ENCODE measurements around the gene CCT7. TPM values are rescaled to one million over a fixed set of nuclear protein-coding genes. Genes with fewer than 3 reads are reported as not detected.

CCT7 gene
- total RNA-seq, 1 donor from 2014 or later: 648 TPM

GRCh38 chr2:73252238-73253027, 18.3 kb downstream of the CCT7 start:
- no peak for DNase-seq (ENCODE audit: low spot score)
- Mint-ChIP-seq H3K27me3 (ENCODE audit: insufficient read depth) (no peaks in the 10 kb centered on the region), H3K4me3 (no peak overlapping the region), H3K27ac (no peak overlapping the region), H3K9me3 (no peaks in the 10 kb centered on the region), H3K36me3 (ENCODE audit: low read depth) (peaks cover 36% of the 10 kb centered on the region), H3K4me1 (ENCODE audit: low read depth) (no peaks in the 10 kb centered on the region)
- intact Hi-C loops (cut with micrococcal nuclease): no loop called here

GRCh38 chr2:73253400-73253799, 19.3 kb downstream of the CCT7 start:
- no peak for DNase-seq (ENCODE audit: low spot score)
- Mint-ChIP-seq H3K4me3 (no peak overlapping the region), H3K36me3 (ENCODE audit: low read depth) (peaks cover 34% of the 10 kb centered on the region), H3K9me3 (no peaks in the 10 kb centered on the region), H3K27me3 (ENCODE audit: insufficient read depth) (no peaks in the 10 kb centered on the region), H3K27ac (no peak overlapping the region), H3K4me1 (ENCODE audit: low read depth) (no peaks in the 10 kb centered on the region)
- intact Hi-C loops (cut with micrococcal nuclease): no loop called here

GRCh38 chr2:73253901-73254300, 19.8 kb downstream of the CCT7 start:
- Mint-ChIP-seq H3K4me1 (ENCODE audit: low read depth) (no peaks in the 10 kb centered on the region), H3K27me3 (ENCODE audit: insufficient read depth) (no peaks in the 10 kb centered on the region), H3K36me3 (ENCODE audit: low read depth) (peaks cover 29% of the 10 kb centered on the region), H3K4me3 (no peak overlapping the region), H3K27ac (no peak overlapping the region), H3K9me3 (no peaks in the 10 kb centered on the region)
- no peak for DNase-seq (ENCODE audit: low spot score)
- intact Hi-C loops (cut with micrococcal nuclease): no loop called here

- Mint-ChIP-seq H3K27ac (no peak overlapping the region), H3K36me3 (ENCODE audit: low read depth) (peaks cover 24% of the 10 kb centered on the region), H3K27me3 (ENCODE audit: insufficient read depth) (no peaks in the 10 kb centered on the region), H3K9me3 (no peaks in the 10 kb centered on the region), H3K4me3 (no peak overlapping the region), H3K4me1 (ENCODE audit: low read depth) (no peaks in the 10 kb centered on the region)
- intact Hi-C loops (cut with micrococcal nuclease): no loop called here
- no peak for DNase-seq (ENCODE audit: low spot score)
Observed at GRCh38 chr2:73254343-73255006, 20.4 kb downstream of the CCT7 start.

GRCh38 chr2:73255007-73255644, 21.0 kb downstream of the CCT7 start:
- Mint-ChIP-seq H3K9me3 (no peaks in the 10 kb centered on the region), H3K27me3 (ENCODE audit: insufficient read depth) (no peaks in the 10 kb centered on the region), H3K4me3 (no peak overlapping the region), H3K36me3 (ENCODE audit: low read depth) (peaks cover 18% of the 10 kb centered on the region), H3K4me1 (ENCODE audit: low read depth) (no peaks in the 10 kb centered on the region), H3K27ac (no peak overlapping the region)
- intact Hi-C loops (cut with micrococcal nuclease): no loop called here
- no peak for DNase-seq (ENCODE audit: low spot score)

- DNase-seq (ENCODE audit: low spot score): no peak
- no peaks in the 10 kb centered on the region for H3K9me3 Mint-ChIP-seq
- no peaks in the 10 kb centered on the region for H3K4me1 Mint-ChIP-seq (ENCODE audit: low read depth)
- H3K36me3 Mint-ChIP-seq (ENCODE audit: low read depth): peaks cover 9% of the 10 kb centered on the region
- H3K27ac Mint-ChIP-seq: no peak overlapping the region
- intact Hi-C loops (cut with micrococcal nuclease): no loop called here
- H3K4me3 Mint-ChIP-seq: no peak overlapping the region
- H3K27me3 Mint-ChIP-seq (ENCODE audit: insufficient read depth): no peaks in the 10 kb centered on the region
Observed at GRCh38 chr2:73255907-73256617, 22.0 kb downstream of the CCT7 start.

GRCh38 chr2:73256618-73256922, 22.5 kb downstream of the CCT7 start:
- H3K9me3 Mint-ChIP-seq: no peaks in the 10 kb centered on the region
- H3K27me3 Mint-ChIP-seq (ENCODE audit: insufficient read depth): no peaks in the 10 kb centered on the region
- H3K36me3 Mint-ChIP-seq (ENCODE audit: low read depth): peaks cover 10% of the 10 kb centered on the region
- DNase-seq (ENCODE audit: low spot score): no peak
- no peaks in the 10 kb centered on the region for H3K4me1 Mint-ChIP-seq (ENCODE audit: low read depth)
- intact Hi-C loops (cut with micrococcal nuclease): no loop called here
- H3K4me3 Mint-ChIP-seq: no peak overlapping the region
- no peak overlapping the region for H3K27ac Mint-ChIP-seq

- Mint-ChIP-seq H3K27ac (no peak overlapping the region), H3K36me3 (ENCODE audit: low read depth) (peaks cover 11% of the 10 kb centered on the region), H3K27me3 (ENCODE audit: insufficient read depth) (no peaks in the 10 kb centered on the region), H3K4me3 (no peak overlapping the region), H3K9me3 (no peaks in the 10 kb centered on the region), H3K4me1 (ENCODE audit: low read depth) (no peaks in the 10 kb centered on the region)
- intact Hi-C loops (cut with micrococcal nuclease): no loop called here
- no peak for DNase-seq (ENCODE audit: low spot score)
Observed at GRCh38 chr2:73257021-73257420, 22.9 kb downstream of the CCT7 start.

GRCh38 chr2:73257425-73258125, 23.5 kb downstream of the CCT7 start:
- no peak overlapping the region for H3K27ac Mint-ChIP-seq
- no peaks in the 10 kb centered on the region for H3K4me1 Mint-ChIP-seq (ENCODE audit: low read depth)
- DNase-seq (ENCODE audit: low spot score): no peak

GRCh38 chr2:73258186-73258912, 24.2 kb downstream of the CCT7 start:
- H3K4me1 Mint-ChIP-seq (ENCODE audit: low read depth): no peaks in the 10 kb centered on the region
- DNase-seq (ENCODE audit: low spot score): no peak
- no peaks in the 10 kb centered on the region for H3K27me3 Mint-ChIP-seq (ENCODE audit: insufficient read depth)
- H3K9me3 Mint-ChIP-seq: no peaks in the 10 kb centered on the region
- no peak overlapping the region for H3K27ac Mint-ChIP-seq
- intact Hi-C loops (cut with micrococcal nuclease): no loop called here
- no peak overlapping the region for H3K4me3 Mint-ChIP-seq
- H3K36me3 Mint-ChIP-seq (ENCODE audit: low read depth): peaks cover 10% of the 10 kb centered on the region

More at GRCh38 chr2:73257425-73258125, 23.5 kb downstream of the CCT7 start:
- Mint-ChIP-seq H3K27me3 (ENCODE audit: insufficient read depth) (no peaks in the 10 kb centered on the region), H3K9me3 (no peaks in the 10 kb centered on the region), H3K4me3 (no peak overlapping the region), H3K36me3 (ENCODE audit: low read depth) (peaks cover 11% of the 10 kb centered on the region)
- intact Hi-C loops (cut with micrococcal nuclease): no loop called here

- no peaks in the 10 kb centered on the region for H3K9me3 Mint-ChIP-seq
- no peaks in the 10 kb centered on the region for H3K4me1 Mint-ChIP-seq (ENCODE audit: low read depth)
- no peak for DNase-seq (ENCODE audit: low spot score)
- H3K36me3 Mint-ChIP-seq (ENCODE audit: low read depth): peaks cover 10% of the 10 kb centered on the region
- no peak overlapping the region for H3K27ac Mint-ChIP-seq
- no peak overlapping the region for H3K4me3 Mint-ChIP-seq
- intact Hi-C loops (cut with micrococcal nuclease): no loop called here
- H3K27me3 Mint-ChIP-seq (ENCODE audit: insufficient read depth): no peaks in the 10 kb centered on the region
Observed at GRCh38 chr2:73258913-73259215, 24.8 kb downstream of the CCT7 start.

- H3K27me3 Mint-ChIP-seq (ENCODE audit: insufficient read depth): no peaks in the 10 kb centered on the region
- H3K27ac Mint-ChIP-seq: no peak overlapping the region
- H3K4me3 Mint-ChIP-seq: no peak overlapping the region
- no peak for DNase-seq (ENCODE audit: low spot score)
- H3K9me3 Mint-ChIP-seq: no peaks in the 10 kb centered on the region
- H3K36me3 Mint-ChIP-seq (ENCODE audit: low read depth): peaks cover 10% of the 10 kb centered on the region
- intact Hi-C loops (cut with micrococcal nuclease): no loop called here
- H3K4me1 Mint-ChIP-seq (ENCODE audit: low read depth): no peaks in the 10 kb centered on the region
Observed at GRCh38 chr2:73259276-73259675, 25.2 kb downstream of the CCT7 start.
